Upper lobe of left lung (tissue), 6 donors: Measurements from ENCODE around the gene ALS2. TPM values are rescaled to one million over a fixed set of nuclear protein-coding genes. Genes with fewer than 3 reads are reported as not detected.
"Not testable (repeated sequence)": the region's sequence is repeated elsewhere in the genome, so short reads cannot be mapped to it uniquely, and the experiment has no call there.

Source experiments
- ATAC-seq, 2 donors: fragments of 200-7000 bp; cut with Tn5 transposase; one replicate each; pipeline ENCODE4 v1.9.1; 2022; ENCODE audit warnings: mild to moderate bottlenecking in 2 of 2, moderate library complexity in 2 of 2; ENCODE audit not compliant: low FRiP score in 2 of 2
- DNase-seq, 2 donors: peaks; one replicate each; pipeline ENCODE4 v3.0.0-alpha.2; 2019 to 2020
- H3K27ac ChIP-seq, 4 donors: fragments of 200-600 bp; sonication (generic); one replicate each; pipeline ENCODE4 v1.5.1; 2016 to 2019
- H3K27me3 ChIP-seq, 4 donors: fragments of 200-600 bp; sonication (generic); one replicate each; pipeline ENCODE4 v1.5.1; 2017 to 2019
- H3K36me3 ChIP-seq, 4 donors: fragments of 200-600 bp; sonication (generic); one replicate each; pipeline ENCODE4 v1.5.1; 2016 to 2019
- H3K4me1 ChIP-seq, 4 donors: fragments of 200-600 bp; sonication (generic); one replicate each; pipeline ENCODE4 v1.5.1; 2018 to 2019
- H3K4me3 ChIP-seq, 4 donors: fragments of 200-600 bp; sonication (generic); one replicate each; pipeline ENCODE4 v1.5.1; 2017 to 2019; ENCODE audit warnings: mild to moderate bottlenecking in 2 of 4, moderate library complexity in 1 of 4
- H3K9me3 ChIP-seq, 4 donors: fragments of 200-600 bp; sonication (generic); one replicate each; pipeline ENCODE4 v1.5.1; 2018 to 2019
- CTCF ChIP-seq, 6 experiments: fragments of 450-650 bp in 4 of 6; fragments of 200-600 bp in 2 of 6; sonication (generic) in 2 of 6; IDR thresholded peaks; one replicate each; pipeline ENCODE4 v1.5.1; 2016 to 2019; ENCODE audit warnings: antibody characterized with exemption in 6 of 6
- EP300 ChIP-seq, 4 donors: sonication (generic); formaldehyde crosslinking; IDR thresholded peaks; one replicate each; pipeline ENCODE4 v1.5.1; 2017; ENCODE audit warnings: antibody characterized with exemption in 4 of 4, control low read depth in 2 of 4
- POLR2A ChIP-seq, 4 donors: fragments of 450-650 bp; IDR thresholded peaks; one replicate each; pipeline ENCODE4 v1.5.1; 2016 to 2017; ENCODE audit warnings: antibody characterized with exemption in 4 of 4, mild to moderate bottlenecking in 2 of 4
- POLR2AphosphoS5 ChIP-seq, 2 donors: sonication (generic); formaldehyde crosslinking; IDR thresholded peaks; one replicate each; pipeline ENCODE4 v1.5.1; 2017; ENCODE audit warnings: antibody characterized with exemption in 2 of 2
- WGBS, 2 donors: methylation state at CpG; one replicate each; pipeline ENCODE4 v1.1.5; 2017 to 2018; 5-methylcytosine and 5-hydroxymethylcytosine counted together
- total RNA-seq, 6 donors: library from RNA; depleted of rRNA in 4 of 6; stranded (reverse); fragments of >200 nt in 4 of 6; gene quantifications; one replicate each; pipeline versions ENCODE4 v1.1.0 to v1.2.1, GENCODE V29; 2016 to 2021
- donor health status: DM: no; HTN: no; CAD: no; lungs with moderate emphysema.
- donor health status: DM: no; HTN: yes; CAD: no; lungs with severe emphysema.

Gene ALS2
- total RNA-seq, 6 donors from 2014 or later, result 16.5 to 27.8 (median 22.7) TPM

GRCh38 chr2:201765799-201766198 lies 14.9 kb downstream of the ALS2 start:
- Histone ChIP-seq H3K4me3 (no peak overlapping the region), H3K27me3 (no peaks in the 10 kb centered on the region), H3K4me1 (peaks cover 0 to 12% (median 4%) of the 10 kb centered on the region in 4 donors), H3K27ac (no peak overlapping the region), H3K36me3 (peaks cover 0 to 43% (median 22%) of the 10 kb centered on the region in 4 donors), H3K9me3 (no peaks in the 10 kb centered on the region)
- ATAC-seq (no peak), DNase-seq (no peak)
- no peak for TF ChIP-seq CTCF (IDR thresholded peaks at IDR 0.05)
- TF ChIP-seq EP300 (IDR thresholded peaks at IDR 0.05), result no peak
- no peak for TF ChIP-seq POLR2AphosphoS5 (IDR thresholded peaks at IDR 0.05)

DNA sequence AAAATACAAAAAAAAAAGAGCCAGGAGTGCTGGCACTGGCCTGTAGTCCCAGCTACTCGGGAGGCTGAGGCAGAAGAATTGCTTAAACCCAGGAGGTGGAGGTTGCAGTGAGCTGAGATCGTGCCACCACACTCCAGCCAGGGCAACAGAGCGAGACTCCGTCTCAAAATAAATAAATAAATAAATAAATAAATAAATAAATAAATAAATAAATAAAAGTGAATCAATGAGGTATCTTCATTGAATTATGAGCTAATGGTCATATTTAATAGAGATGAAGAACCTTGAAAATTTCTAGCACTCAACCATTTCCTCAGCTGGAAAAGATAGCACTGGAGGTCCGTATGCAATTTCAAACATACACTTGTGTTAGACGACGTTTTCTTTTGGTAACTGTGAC lies 16.3 kb downstream of the ALS2 start:
- H3K4me1 ChIP-seq, H3K27me3 ChIP-seq: not testable (repeated sequence)

GRCh38 chr2:201761101-201761500 lies 19.6 kb downstream of the ALS2 start:
- ATAC-seq (no peak), DNase-seq (no peak)
- no peaks in the 10 kb centered on the region for H3K27me3 ChIP-seq
- H3K4me3 ChIP-seq, result no peak overlapping the region
- TF ChIP-seq CTCF (IDR thresholded peaks at IDR 0.05), result no peak
- no peaks in the 10 kb centered on the region for H3K4me1 ChIP-seq
- WGBS, 2 donors, result 91 to 94% methylated on average over 4 of the region's 4 CpGs
- H3K36me3 ChIP-seq, result peaks cover 0 to 66% (median 36%) of the 10 kb centered on the region in 4 donors
- no peaks in the 10 kb centered on the region for H3K9me3 ChIP-seq
- H3K27ac ChIP-seq, result no peak overlapping the region

More for the DNA sequence above, 16.3 kb downstream of the ALS2 start:
- not testable (repeated sequence) for DNase-seq, ATAC-seq, H3K4me3 ChIP-seq, H3K9me3 ChIP-seq, H3K27ac ChIP-seq
- H3K36me3 ChIP-seq, result peaks cover 0 to 56% (median 30%) of the 10 kb centered on the region in 4 donors
- WGBS, 2 donors, result 92 to 94% methylated on average over 7 of the region's 7 CpGs

GRCh38 chr2:201759567-201759966 lies 21.2 kb downstream of the ALS2 start:
- H3K27ac ChIP-seq, result no peak overlapping the region
- no peaks in the 10 kb centered on the region for H3K27me3 ChIP-seq
- ATAC-seq (no peak), DNase-seq (no peak)
- no peak overlapping the region for H3K4me3 ChIP-seq
- H3K9me3 ChIP-seq, result no peaks in the 10 kb centered on the region
- H3K4me1 ChIP-seq, result no peaks in the 10 kb centered on the region
- peaks cover 0 to 56% (median 35%) of the 10 kb centered on the region in 4 donors for H3K36me3 ChIP-seq
- TF ChIP-seq EP300 (IDR thresholded peaks at IDR 0.05), result no peak
- TF ChIP-seq CTCF (IDR thresholded peaks at IDR 0.05), result no peak
- no peak for TF ChIP-seq POLR2AphosphoS5 (IDR thresholded peaks at IDR 0.05)
- no peak for TF ChIP-seq POLR2A (IDR thresholded peaks at IDR 0.05)
- WGBS, 2 donors, result 94 to 95% methylated on average over 1 of the region's 1 CpG

GRCh38 chr2:201758873-201759272 lies 21.9 kb downstream of the ALS2 start:
- Histone ChIP-seq H3K4me1 (no peaks in the 10 kb centered on the region), H3K27ac (no peak overlapping the region), H3K27me3 (no peaks in the 10 kb centered on the region), H3K4me3 (no peak overlapping the region), H3K9me3 (no peaks in the 10 kb centered on the region), H3K36me3 (peaks cover 0 to 62% (median 36%) of the 10 kb centered on the region in 4 donors)
- ATAC-seq (no peak), DNase-seq (no peak)
- TF ChIP-seq POLR2AphosphoS5 (IDR thresholded peaks at IDR 0.05), result no peak
- TF ChIP-seq EP300 (IDR thresholded peaks at IDR 0.05), result no peak
- TF ChIP-seq CTCF (IDR thresholded peaks at IDR 0.05), result no peak
- TF ChIP-seq POLR2A (IDR thresholded peaks at IDR 0.05), result no peak
- 69% methylated on average over 3 of the region's 3 CpGs for WGBS, 2 donors
